ENCODE results near the gene TNFRSF6B. TPM values are rescaled to one million over a fixed set of nuclear protein-coding genes. Genes with fewer than 3 reads are reported as not detected.

TNFRSF6B gene
- polyA plus RNA-seq, 5 donors: 0.98 to 3.3 (median 2.0) TPM

DNA sequence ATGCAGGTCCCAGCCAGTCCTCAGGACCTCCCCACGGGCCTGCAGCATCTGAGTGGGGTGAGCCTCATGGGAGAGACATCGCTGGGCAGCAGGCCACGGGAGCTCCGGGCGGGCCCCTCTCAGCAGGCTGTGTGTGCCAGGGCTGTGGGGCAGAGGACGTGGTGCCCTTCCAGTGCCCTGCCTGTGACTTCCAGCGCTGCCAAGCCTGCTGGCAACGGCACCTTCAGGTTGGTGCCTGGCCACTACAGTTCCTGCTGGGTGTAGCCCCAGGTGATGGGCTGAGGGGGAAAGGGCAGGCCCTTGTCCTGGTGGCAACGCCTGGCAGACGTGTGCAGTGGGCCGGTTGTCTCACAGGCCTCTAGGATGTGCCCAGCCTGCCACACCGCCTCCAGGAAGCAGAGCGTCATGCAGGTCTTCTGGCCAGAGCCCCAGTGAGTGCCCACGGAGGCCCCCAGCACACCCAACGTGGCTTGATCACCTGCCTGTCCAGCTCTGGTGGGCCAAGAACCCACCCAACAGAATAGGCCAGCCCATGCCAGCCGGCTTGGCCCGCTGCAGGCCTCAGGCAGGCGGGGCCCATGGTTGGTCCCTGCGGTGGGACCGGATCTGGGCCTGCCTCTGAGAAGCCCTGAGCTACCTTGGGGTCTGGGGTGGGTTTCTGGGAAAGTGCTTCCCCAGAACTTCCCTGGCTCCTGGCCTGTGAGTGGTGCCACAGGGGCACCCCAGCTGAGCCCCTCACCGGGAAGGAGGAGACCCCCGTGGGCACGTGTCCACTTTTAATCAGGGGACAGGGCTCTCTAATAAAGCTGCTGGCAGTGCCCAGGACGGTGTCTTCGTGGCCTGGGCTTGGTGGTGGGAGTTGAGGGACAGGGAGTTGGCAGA, 787 bp upstream of the TNFRSF6B start:
- no peak for DNase-seq

DNA sequence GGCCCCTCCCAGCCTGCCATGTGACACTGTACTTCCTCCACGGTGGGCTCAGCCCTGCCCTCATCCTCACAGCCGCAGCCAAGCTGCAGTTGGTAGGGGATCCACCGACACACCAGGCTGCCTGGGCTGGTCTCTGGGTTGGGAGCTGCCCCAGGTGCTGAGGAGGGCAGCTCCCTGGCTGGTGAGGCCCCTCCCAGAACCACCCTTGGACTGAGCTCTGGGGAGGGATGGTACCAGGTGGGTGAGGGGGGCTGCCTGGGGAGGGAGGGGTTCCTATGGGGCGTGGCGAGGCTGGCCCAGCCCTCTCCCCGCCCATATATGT, 185 bp upstream of the TNFRSF6B start:
- DNase-seq: no peak

DNA sequence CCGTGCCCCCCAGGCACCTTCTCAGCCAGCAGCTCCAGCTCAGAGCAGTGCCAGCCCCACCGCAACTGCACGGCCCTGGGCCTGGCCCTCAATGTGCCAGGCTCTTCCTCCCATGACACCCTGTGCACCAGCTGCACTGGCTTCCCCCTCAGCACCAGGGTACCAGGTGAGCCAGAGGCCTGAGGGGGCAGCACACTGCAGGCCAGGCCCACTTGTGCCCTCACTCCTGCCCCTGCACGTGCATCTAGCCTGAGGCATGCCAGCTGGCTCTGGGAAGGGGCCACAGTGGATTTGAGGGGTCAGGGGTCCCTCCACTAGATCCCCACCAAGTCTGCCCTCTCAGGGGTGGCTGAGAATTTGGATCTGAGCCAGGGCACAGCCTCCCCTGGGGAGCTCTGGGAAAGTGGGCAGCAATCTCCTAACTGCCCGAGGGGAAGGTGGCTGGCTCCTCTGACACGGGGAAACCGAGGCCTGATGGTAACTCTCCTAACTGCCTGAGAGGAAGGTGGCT, 960 bp downstream of the TNFRSF6B start:
- DNase-seq: no peak

DNA sequence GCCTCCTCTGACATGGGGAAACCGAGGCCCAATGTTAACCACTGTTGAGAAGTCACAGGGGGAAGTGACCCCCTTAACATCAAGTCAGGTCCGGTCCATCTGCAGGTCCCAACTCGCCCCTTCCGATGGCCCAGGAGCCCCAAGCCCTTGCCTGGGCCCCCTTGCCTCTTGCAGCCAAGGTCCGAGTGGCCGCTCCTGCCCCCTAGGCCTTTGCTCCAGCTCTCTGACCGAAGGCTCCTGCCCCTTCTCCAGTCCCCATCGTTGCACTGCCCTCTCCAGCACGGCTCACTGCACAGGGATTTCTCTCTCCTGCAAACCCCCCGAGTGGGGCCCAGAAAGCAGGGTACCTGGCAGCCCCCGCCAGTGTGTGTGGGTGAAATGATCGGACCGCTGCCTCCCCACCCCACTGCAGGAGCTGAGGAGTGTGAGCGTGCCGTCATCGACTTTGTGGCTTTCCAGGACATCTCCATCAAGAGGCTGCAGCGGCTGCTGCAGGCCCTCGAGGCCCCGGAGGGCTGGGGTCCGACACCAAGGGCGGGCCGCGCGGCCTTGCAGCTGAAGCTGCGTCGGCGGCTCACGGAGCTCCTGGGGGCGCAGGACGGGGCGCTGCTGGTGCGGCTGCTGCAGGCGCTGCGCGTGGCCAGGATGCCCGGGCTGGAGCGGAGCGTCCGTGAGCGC, 1.6 kb downstream of the TNFRSF6B start:
- no peak for DNase-seq

DNA sequence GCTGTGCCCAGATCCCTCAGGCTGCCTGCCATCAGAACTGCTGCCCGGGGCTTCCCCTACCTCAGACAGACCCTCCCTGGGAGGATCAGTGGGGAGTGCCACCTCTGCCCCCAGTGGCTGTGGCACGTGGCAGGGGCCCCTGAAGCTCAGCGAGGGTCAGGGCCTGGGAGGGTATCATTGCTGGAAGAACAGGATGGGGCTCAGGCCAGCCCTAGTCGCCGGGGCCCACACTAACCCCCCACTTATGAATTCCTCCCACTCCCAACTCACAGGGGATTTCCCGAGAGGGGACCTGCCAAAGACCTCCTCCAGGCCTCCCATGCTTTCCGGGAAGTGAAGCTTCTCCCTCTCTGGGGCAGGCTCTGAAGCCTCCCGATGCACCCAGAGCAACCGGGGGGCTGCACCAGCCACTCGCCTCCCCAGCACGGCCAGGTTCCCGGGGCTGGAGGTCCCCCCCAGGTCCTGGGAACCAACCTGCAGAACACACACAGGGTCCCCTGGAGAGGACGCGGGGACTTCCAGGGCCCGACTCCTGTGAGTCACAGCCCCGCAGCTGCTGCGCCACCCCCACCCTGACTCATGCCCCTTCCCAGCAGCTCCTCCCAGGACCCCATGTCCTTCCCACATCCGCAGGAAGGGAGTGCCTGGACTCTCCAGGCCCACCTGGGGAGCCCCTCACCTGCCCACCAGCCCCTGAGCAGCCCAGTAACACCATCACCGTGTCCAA, 2.5 kb downstream of the TNFRSF6B start:
- no peak for DNase-seq

DNA sequence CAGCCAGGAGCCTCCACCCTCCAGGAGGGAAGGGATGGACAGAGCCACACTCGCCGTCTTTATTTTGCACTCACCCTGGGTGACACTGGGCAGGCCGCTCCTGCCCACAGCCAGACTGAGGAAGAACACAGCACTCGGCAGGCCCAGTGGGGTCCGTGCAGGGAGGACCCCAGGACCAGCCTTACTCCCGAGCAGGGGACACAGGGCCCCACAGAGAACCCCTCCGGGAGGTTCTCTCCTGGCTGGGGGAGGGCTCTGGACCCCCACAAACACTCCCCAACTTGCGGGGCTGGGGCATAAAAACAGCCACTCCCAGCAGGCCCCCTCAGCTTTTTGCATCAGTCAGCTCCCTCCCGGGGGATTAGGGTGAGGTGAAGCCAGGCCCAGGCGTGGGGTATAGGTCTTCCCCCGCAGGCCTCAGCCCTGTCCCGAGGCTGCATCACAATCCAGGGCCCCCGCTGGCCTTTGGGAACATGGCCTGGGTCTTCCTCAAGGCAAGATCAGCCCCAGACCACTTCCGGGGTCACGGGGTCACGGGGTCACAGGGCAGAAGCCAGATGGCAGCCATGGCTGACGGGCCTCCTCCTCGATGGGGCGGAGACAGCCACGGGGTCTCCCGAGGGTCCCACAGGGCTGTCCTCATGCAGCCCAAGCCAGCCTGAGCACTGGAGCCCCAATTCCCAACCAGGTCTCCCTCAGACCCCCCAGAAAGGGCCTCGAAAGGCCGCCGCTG, 3.2 kb downstream of the TNFRSF6B start:
- DNase-seq: no peak

DNA sequence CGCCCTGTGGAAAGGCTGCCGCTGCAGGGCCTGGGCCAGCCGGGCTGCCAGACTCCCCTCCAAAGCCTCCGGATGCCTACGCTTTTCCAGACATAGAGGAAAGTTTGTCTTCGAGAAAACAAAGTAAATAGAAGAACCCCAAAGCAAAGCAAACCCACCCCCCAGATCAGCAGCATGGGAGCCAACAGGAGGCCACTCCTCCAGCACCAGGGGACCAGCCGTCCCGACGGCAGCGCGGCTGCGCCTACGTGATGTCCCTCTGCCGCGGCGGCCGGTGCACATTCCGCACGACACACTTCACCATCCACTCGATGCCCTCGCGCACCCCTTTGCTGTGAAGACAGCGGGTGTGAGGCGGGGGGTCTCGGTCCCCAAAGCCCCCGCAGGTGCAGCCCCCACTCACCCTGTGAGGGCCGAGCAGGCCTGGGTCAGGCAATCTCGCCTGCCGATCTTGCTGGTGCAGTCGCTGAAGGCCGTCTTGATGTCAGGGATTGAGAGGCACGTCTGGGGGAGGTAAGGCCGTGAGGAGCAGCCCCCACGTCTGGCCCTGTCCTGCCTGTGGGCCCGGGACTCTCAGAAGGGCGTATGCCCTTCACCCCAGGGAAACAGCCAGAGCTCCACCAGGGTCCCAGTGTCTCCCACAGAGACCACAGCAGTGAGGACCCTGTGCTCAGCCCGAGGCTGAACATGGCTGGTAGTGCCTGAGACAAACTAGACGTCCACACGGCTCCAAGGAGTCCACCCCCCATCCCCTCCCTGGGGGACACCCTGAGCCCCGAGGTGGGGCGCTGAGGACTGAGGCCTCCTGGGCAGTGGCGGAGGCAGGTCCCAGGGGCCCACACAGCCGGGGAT, 4.0 kb downstream of the TNFRSF6B start:
- DNase-seq: no peak

DNA sequence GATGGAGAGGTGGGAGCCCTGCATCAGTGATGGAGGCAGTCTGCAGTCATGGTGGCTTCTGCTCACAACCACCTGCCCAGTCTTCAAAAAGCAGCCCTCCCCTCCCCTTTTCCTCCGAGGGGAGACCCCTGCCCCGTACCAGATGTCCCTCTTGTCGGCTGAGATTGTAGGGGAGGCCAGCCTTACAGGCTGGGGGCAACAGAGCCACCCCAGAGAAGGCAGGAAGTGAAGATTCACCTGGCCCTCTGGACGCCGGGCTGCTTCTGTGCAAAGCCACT, 4.5 kb downstream of the TNFRSF6B start:
- no peak for DNase-seq

DNA sequence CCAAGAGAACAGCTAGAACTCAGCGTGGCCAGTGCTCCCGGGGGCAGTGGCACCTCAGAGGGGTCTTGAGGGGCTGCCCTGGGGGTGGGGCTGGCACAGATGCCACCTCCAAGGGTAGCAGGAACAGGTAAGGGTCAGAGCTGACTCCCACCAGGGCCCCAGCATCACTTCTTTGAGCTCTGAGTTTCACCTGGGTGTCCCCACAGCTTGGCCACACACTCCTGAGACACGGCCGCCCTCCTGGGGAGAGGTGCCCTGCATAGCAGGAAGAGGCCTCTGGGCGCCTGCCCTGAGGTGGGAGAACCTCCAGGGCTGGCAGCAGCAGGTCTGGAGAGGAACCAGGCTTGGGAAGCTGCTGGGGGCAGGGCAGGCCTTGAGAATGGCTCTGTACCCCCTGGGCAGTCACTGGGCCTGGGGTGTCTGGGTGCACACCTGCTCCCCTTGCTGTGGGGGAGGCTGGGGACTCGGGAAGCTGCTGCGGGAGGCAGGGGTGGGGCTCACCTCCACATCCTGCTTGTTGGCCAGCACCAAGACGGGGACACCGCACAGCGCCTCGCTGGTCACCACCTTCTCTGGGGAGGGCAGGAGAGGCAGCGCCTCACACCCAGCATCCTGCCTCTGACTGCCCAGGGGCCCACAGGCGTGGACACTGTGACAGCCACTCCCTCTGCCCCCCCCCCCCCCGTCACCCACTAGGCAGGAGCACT, 5.0 kb downstream of the TNFRSF6B start:
- no peak for DNase-seq

DNA sequence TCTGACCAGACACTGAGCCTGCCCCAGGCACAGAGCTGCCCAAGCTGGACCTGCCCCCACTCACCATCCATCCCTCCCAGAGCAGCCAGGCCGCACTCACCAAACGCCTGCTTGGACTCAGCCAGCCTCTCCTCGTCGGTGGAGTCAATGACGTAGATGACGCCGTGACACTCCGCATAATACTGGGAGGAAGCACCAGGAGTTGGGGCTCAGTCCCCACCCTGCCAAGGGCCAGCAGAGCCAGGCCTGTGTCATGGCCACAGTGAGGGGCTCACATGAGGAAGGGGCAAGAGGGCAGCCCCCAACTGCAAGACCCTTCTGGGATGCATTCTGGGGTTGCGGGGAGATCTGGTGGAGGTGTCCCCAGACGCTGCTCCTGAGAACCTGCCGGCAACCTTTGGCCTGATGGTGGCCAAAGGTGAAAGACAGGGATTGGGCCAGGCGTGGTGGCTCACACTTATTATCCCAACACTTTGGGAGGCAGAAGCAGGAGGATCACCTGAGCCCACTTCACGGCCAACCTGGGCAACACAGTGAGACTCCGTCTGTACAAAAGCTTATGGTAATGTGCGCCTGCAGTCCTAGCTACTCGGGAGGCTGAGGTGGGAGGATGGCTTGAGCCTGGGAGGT, 5.7 kb downstream of the TNFRSF6B start:
- DNase-seq: no peak

DNA sequence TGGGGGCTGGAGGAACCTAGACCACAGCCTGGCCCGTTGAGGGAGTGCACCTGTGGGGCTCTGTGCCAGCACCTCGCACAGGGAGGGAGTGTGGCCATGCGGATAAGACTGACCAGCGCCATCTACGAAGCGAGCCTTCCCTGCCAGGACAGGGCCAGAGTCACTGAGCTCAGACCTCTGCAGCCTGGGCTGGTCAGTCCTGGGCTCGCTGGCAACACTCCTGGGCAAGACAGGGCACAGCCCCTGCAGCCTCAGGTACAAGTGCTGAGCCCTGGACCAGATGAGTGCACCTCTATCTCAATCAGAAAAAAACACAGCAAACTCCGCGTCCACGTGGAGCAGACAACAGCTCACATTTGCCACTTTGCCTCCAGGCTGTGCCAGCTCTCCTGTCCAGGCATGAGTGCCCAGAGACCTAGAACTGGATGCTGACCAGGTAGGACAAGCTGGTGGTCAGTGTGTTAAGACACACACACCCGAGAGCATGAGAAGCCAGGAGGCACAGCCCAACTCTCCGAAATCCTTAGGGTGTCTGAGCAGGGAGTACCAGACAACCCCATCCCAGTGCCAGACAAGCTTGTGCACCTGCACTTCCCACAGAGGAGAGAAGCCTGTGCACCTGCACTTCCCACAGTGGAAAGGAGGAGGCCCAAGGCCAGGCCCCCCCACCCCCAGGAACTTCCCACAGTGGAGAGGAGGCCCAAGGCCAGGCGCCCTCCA, 6.5 kb downstream of the TNFRSF6B start:
- DNase-seq: no peak

DNA sequence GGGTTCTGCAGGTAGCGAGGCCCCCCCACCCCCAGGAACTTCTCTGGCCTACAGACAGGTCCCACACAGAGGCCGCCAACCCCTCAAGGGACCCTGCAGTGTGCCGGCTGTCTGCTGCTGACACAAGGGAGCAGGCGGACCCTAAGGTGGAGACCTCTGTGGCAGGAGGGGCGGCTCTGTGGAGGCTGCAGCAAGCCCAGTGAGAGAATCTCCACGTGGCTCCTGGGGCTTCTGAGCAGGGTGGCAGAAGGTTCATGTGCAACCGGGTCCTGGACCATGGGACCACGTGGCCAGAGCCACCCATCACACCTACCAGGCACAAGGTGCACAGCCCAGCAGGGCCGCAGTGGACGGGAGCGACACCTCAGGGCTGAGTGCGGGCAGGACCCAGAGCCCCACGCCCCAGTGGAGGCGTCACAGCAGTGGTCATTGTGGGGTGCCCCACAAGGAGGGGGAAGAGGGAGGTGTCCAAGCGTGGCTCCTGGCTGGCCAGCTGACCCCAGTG, 7.1 kb downstream of the TNFRSF6B start:
- no peak for DNase-seq

DNA sequence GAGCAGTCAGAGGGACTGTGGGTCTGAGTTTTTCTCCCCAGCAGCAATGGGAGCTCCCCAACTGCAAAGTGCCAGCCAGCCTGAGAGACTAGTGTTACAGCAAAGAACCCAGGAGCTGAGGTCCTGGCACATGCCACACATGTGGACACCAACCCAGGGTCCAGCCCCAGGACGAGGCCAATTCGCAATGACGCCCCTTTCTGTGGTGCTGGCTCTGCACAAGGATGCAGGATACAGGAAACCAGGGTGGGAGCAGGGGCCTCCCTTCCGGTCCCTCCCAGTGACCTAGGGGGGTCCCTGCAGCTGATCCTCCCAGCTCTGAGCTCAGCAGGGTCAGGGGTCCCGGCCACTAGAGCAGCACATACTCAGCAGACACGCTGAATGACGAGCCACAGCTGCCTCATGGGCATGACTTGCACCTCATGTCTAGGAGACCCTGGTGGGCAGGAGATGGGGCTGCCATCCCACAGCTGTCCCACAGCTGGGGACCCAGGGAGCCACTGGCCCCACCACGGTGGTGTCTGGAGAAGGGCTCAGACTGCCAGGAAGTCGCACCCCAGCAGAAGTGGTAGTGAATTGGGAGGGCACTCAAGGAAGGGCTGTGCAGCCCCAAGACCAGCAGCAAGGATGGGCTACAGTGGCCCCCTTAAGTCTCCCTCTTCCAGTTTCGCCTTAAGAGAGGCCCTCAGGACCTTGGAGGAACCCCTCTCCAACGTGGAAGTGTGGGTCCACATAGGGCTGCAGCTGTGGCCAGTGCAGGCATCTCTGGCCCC, 7.7 kb downstream of the TNFRSF6B start:
- DNase-seq: no peak

DNA sequence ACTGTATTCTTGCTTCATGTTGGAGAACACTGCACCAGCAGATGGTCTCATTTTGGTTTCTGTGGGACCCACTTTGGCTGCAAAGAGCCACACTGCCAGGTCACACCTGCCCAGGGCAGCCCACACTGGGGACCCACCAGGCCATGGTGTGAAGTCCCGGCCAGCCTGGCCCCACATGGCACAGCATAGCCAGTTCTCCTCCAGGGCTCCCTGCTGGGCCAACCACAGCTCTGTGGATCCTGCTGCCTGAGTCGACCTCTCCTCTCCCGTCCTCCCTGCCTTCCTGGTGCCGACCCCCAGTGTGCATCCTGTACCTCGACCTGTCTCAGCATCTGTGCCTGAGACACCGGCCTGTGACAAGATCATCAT, 8.3 kb downstream of the TNFRSF6B start:
- DNase-seq: no peak

DNA sequence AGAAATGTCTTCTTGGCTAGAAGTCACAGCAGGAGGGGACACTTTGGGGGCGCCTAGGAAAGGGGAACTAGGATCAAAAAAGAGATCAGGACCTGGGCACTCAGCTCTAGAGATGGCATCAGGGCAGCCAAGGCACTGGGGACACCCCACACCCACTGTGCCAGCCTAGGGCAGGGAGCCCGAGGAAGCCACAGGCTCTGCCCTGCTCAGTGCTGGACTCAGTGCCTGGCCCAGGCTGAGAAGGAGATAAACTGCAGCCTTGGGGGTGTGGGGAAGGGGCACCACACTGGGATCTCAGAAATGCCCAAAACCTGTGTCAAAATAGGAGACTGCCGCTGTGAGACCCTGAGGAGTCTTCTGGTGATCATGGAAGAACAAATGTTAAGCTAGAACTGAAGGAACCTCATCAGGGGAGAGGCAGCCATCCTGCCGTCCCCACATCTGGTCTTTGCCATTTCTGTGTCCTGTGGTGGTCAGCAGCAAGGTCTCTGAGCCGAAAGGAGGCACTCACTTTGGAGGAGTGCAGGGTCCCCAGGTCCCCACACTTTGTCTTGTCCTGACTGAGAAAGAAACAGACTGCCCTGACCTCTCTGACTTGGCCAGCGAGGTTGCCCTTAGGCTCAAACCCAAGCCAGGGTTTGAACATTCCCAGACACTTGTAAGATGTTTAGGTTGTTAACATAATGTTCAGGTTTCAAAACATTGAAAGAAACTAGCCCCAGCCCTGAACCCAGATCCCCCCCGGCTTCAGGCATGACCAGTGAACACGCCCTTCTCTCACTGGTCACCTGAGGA, 9.0 kb downstream of the TNFRSF6B start:
- no peak for DNase-seq

DNA sequence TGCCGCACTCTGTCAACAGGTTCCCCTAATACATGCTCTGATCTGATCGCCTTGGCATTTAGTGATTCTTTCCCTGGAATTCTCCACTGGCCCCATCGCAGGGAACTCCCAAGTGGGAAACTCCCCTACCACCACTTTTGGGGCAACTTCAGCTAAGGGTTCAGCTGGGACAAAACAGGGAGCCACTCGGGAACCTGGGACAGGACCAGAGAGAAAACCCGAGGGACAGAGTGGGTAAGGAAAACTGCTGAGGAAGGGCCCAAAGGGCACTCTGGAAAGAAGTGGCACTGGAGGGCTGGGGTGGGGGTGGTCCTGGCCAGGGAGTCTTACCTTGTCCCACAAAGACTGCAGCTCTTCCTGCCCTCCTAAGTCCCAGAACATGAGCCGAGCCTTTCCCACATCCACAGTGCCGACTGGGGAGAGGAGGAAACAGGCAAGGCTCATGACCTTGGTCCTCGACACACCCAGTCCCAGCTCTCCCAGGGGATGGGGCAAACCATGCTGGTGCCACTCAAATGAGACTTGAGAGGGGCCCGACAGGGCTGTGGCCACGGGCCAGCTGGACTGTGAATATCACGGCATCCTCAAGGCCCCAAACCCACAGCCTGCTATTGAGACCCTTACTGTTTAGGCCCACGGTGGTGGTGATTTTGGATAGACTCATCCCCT, 9.7 kb downstream of the TNFRSF6B start:
- DNase-seq: no peak

Measured in right lung (tissue), 5 donors.